ENCODE measurements around the gene CHST13. TPM values are rescaled to one million over a fixed set of nuclear protein-coding genes. Genes with fewer than 3 reads are reported as not detected.

CHST13 gene
- total RNA-seq, 3 donors from 2014 or later (not counting 1 experiment from before 2014, with no cell fraction given): 0.19 to 0.20 TPM; not detected in 1

GRCh38 chr3:126543457-126544061 lies 19.6 kb downstream of the CHST13 start:
- H3K4me3 Mint-ChIP-seq: no peak overlapping the region
- no peak overlapping the region for H3K27ac ChIP-seq (ENCODE audit: low read length)
- H3K9me3 Mint-ChIP-seq: no peaks in the 10 kb centered on the region
- WGBS (ENCODE audit: insufficient coverage): 84% methylated on average over 2 of the region's 2 CpGs
- no peak overlapping the region for H3K27ac Mint-ChIP-seq
- intact Hi-C loops (cut with micrococcal nuclease): no loop called here
- H3K27me3 Mint-ChIP-seq (ENCODE audit: low read depth in 2 of 2): peaks cover 7 to 10% of the 10 kb centered on the region in 2 donors
- H3K36me3 Mint-ChIP-seq: no peaks in the 10 kb centered on the region
- peaks cover 9 to 21% of the 10 kb centered on the region in 2 donors for H3K4me1 Mint-ChIP-seq
- no peaks in the 10 kb centered on the region for H3K36me3 ChIP-seq (ENCODE audit: control insufficient read depth, insufficient read depth, low read length)
- H3K27me3 ChIP-seq (ENCODE audit: control insufficient read depth, insufficient read depth, low read length): no peaks in the 10 kb centered on the region
- no peak overlapping the region for H3K4me3 ChIP-seq (ENCODE audit: low read length)
- no peak for ATAC-seq
- no peaks in the 10 kb centered on the region for H3K9me3 ChIP-seq (ENCODE audit: control insufficient read depth, insufficient read depth, low read length)
- DNase-seq: no peak
- no peak for TF ChIP-seq CTCF (IDR thresholded peaks at IDR 0.05)
- no peaks in the 10 kb centered on the region for H3K4me1 ChIP-seq (ENCODE audit: control insufficient read depth, insufficient read depth, low read length)

GRCh38 chr3:126544596-126545281 lies 20.8 kb downstream of the CHST13 start:
- Mint-ChIP-seq H3K27me3 (ENCODE audit: low read depth in 2 of 2) (peaks cover 7 to 10% of the 10 kb centered on the region in 2 donors), H3K27ac (no peak overlapping the region), H3K36me3 (no peaks in the 10 kb centered on the region), H3K4me3 (no peak overlapping the region), H3K9me3 (no peaks in the 10 kb centered on the region), H3K4me1 (peaks cover 9 to 15% of the 10 kb centered on the region in 2 donors)
- Histone ChIP-seq H3K9me3 (ENCODE audit: control insufficient read depth, insufficient read depth, low read length) (no peaks in the 10 kb centered on the region), H3K27me3 (ENCODE audit: control insufficient read depth, insufficient read depth, low read length) (no peaks in the 10 kb centered on the region), H3K4me1 (ENCODE audit: control insufficient read depth, insufficient read depth, low read length) (no peaks in the 10 kb centered on the region), H3K4me3 (ENCODE audit: low read length) (no peak overlapping the region), H3K27ac (ENCODE audit: low read length) (no peak overlapping the region), H3K36me3 (ENCODE audit: control insufficient read depth, insufficient read depth, low read length) (no peaks in the 10 kb centered on the region)
- intact Hi-C loops (cut with micrococcal nuclease): no loop called here
- no peak for TF ChIP-seq CTCF (IDR thresholded peaks at IDR 0.05)
- 59% methylated on average over 7 of the region's 7 CpGs for WGBS (ENCODE audit: insufficient coverage)
- no peak for ATAC-seq
- DNase-seq: peak in 1 of 2 donors; percentile 7

- Mint-ChIP-seq H3K36me3 (no peaks in the 10 kb centered on the region), H3K4me3 (no peak overlapping the region), H3K4me1 (peaks cover 8% of the 10 kb centered on the region in 2 donors), H3K27me3 (ENCODE audit: low read depth in 2 of 2) (peaks cover 3 to 10% of the 10 kb centered on the region in 2 donors), H3K9me3 (no peaks in the 10 kb centered on the region), H3K27ac (no peak overlapping the region)
- no peaks in the 10 kb centered on the region for H3K36me3 ChIP-seq (ENCODE audit: control insufficient read depth, insufficient read depth, low read length)
- ATAC-seq (no peak), DNase-seq (peak in 1 of 2 donors; percentile 4)
- no peak for TF ChIP-seq CTCF (IDR thresholded peaks at IDR 0.05)
- no peaks in the 10 kb centered on the region for H3K27me3 ChIP-seq (ENCODE audit: control insufficient read depth, insufficient read depth, low read length)
- H3K9me3 ChIP-seq (ENCODE audit: control insufficient read depth, insufficient read depth, low read length): no peaks in the 10 kb centered on the region
- no peaks in the 10 kb centered on the region for H3K4me1 ChIP-seq (ENCODE audit: control insufficient read depth, insufficient read depth, low read length)
- no peak overlapping the region for H3K4me3 ChIP-seq (ENCODE audit: low read length)
- H3K27ac ChIP-seq (ENCODE audit: low read length): no peak overlapping the region
- intact Hi-C loops (cut with micrococcal nuclease): no loop called here
- WGBS (ENCODE audit: insufficient coverage): 70% methylated on average over 5 of the region's 5 CpGs
Observed at GRCh38 chr3:126545544-126545943, 21.6 kb downstream of the CHST13 start.

Measured in natural killer cell (primary cell).